Natural killer cell treated with Interleukin-12 subunit alpha and Interleukin-12 subunit beta and Interleukin-15 and Interleukin-18, amount 100 ng/mL, for 72 hours (primary cell): Measurements from ENCODE around the gene RGPD6. TPM values are rescaled to one million over a fixed set of nuclear protein-coding genes. Genes with fewer than 3 reads are reported as not detected.
A peak's percentile ranks its signal among the peaks of the same experiment; 100 is the strongest.
"Not testable (repeated sequence)": the region's sequence is repeated elsewhere in the genome, so short reads cannot be mapped to it uniquely, and the experiment has no call there.

Experiments used
- ATAC-seq, 2 donors: fragments of 150-1000 bp; cut with Tn5 transposase in 1 of 2; sonication (Bioruptor Pico), chemical (Tn5 transposase) in 1 of 2; 2 replicates each; pipeline ENCODE4 v1.10.0; 2021
- DNase-seq: peaks from one replicate; pipeline ENCODE4 v3.0.0; 2022; ENCODE audit warnings: low spot score
- H3K27ac Mint-ChIP-seq, 2 donors: 1 replicate in 1 of 2; 2 replicates in 1 of 2; pipeline ENCODE4 v1.8.0; 2022; ENCODE audit warnings: mixed read lengths in 2 of 2, mild to moderate bottlenecking in 1 of 2, moderate library complexity in 1 of 2
- H3K27me3 Mint-ChIP-seq, 2 donors: 1 replicate in 1 of 2; 2 replicates in 1 of 2; pipeline ENCODE4 v1.8.0; 2022; ENCODE audit warnings: mixed read lengths in 2 of 2
- H3K36me3 Mint-ChIP-seq: one replicate; pipeline ENCODE4 v1.8.0; 2022; ENCODE audit warnings: mixed read lengths
- H3K4me1 Mint-ChIP-seq, 2 donors: 1 replicate in 1 of 2; 2 replicates in 1 of 2; pipeline ENCODE4 v1.8.0; 2022; ENCODE audit warnings: low read depth in 2 of 2, mixed read lengths in 2 of 2, mild to moderate bottlenecking in 1 of 2
- H3K4me3 Mint-ChIP-seq: one replicate; pipeline ENCODE4 v1.8.0; 2022; ENCODE audit warnings: mixed read lengths
- H3K9me3 Mint-ChIP-seq: 2 replicates; pipeline ENCODE4 v1.8.0; 2022; ENCODE audit warnings: mixed read lengths
- total RNA-seq, 2 donors: library from RNA; stranded (reverse); gene quantifications; one replicate each; pipeline ENCODE4 v1.2.3, GENCODE V29; 2022

The RGPD6 gene
- total RNA-seq, 2 donors from 2014 or later = 16.6 to 28.7 TPM

DNA sequence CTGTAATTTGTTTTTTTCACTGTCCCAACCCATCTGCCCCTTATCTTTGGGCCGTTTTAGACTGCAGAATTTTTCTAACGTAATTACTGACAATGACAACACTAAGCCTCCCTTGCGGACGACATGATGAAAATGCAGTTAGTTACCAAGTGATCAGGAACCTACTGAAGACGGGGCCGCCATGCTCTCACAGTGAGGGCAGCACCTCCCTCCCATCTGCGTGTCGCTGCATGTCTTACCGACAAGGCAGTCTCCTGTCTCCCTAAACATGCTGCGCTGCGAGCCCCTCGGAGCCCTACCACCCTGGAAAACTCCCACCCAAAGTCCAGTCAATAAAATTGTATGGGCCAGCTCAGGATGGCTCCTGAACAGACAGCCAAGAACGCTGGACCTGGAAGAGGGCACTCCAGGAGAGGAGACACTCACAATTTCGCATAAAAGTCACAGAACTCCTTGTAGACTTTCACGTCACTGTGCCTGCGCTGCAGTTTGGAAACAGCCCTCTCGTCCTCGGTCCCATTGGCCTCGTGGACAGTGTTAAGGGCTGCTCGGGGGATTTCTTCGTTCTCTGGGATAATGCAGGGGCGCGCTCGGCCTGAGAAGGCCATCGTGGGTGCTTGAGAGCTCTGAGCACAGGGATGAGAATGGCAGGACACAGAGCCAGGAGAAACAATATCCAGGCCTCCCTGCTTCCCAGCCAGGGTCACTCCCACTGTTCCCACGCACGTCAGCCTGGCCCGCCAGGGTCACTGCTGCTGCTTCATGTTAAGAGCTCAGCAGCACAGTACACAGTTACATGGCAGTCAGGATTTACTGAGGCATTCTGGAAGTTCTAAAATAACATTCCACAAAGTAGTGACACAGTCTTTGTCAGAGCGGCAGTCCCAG is 104.6 kb downstream of the RGPD6 start, which contains the start of gene LIMS4:
LIMS4 (minus strand) TSS at position 646 of the 888 bp plus-strand sequence; CDS start at position 608, 38 bp downstream.
- not testable (repeated sequence) for H3K27me3 Mint-ChIP-seq, H3K4me1 Mint-ChIP-seq, ATAC-seq, H3K9me3 Mint-ChIP-seq, DNase-seq, H3K36me3 Mint-ChIP-seq, H3K27ac Mint-ChIP-seq, H3K4me3 Mint-ChIP-seq

DNA sequence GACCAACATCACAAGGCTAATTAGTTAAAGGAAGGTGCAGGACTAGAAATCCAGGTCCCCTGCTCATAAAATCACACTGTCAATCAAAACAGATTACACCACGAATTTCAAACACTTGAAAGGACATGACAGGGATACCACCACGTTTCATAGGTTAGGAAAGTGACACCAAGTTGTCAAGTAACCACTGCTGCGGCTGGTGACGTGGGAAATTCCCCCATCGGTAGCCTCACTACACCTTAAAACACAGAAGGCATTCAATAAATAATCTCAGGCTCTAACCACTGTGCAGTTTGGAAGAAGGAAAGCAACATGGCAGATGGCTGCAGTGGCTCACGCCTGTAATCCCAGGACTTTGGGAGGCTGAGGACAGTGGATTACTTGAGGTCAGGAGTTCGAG is 108.1 kb downstream of the RGPD6 start:
- not testable (repeated sequence) for H3K4me1 Mint-ChIP-seq, H3K36me3 Mint-ChIP-seq, H3K27me3 Mint-ChIP-seq

DNA sequence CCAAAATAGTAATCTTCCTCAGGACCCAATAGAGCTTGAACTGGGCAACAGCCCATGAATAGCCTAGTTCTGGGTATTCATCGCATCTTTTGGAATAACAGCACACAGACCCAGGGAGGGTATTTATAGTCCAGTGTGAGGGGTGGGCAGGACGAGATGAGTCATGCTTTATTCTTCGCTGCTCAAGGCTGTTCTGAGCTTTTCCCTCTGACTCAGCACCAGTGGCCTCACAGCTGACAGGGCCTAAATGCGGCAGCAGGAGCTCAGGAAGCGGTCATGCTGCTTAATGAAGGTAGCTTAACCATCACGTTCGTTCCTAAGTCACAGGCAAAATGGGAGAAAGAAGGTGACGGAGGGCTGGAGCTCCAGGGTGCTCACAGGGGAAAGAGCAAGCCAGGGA is 111.7 kb downstream of the RGPD6 start:
- not testable (repeated sequence) for H3K4me1 Mint-ChIP-seq, H3K36me3 Mint-ChIP-seq, H3K27me3 Mint-ChIP-seq, H3K4me3 Mint-ChIP-seq, DNase-seq, H3K27ac Mint-ChIP-seq, H3K9me3 Mint-ChIP-seq
- peak in 1 of 2 donors; percentile 54 for ATAC-seq

More for the DNA sequence above, 108.1 kb downstream of the RGPD6 start:
- not testable (repeated sequence) for ATAC-seq, H3K4me3 Mint-ChIP-seq, DNase-seq, H3K27ac Mint-ChIP-seq, H3K9me3 Mint-ChIP-seq

Other genes with a start within 250 kb of the RGPD6 start
- gene LIMS4, start 104.4 kb downstream of the RGPD6 start, total RNA-seq = under 1 TPM; 0.43 to 0.89 TPM
- gene BUB1, start 100.8 kb upstream of the RGPD6 start, total RNA-seq = 100 to 1,000 TPM in 1 of 2 donors, 10 to 100 TPM in 1; 45.2 to 103 TPM
- 1 to 10 TPM; 1.4 to 2.5 TPM for gene ACOXL, start 155.4 kb upstream of the RGPD6 start, total RNA-seq